Muscle layer of colon (tissue), 2 donors: Measurements from ENCODE around the gene REPIN1.

Experiments used
- H3K27ac ChIP-seq: one replicate; pipeline ENCODE4 v1.7.0; 2013; ENCODE audit warnings: low read depth, mild to moderate bottlenecking, low read length, moderate library complexity
- H3K27me3 ChIP-seq, 2 donors: one replicate each; pipeline ENCODE4 v1.7.0; 2013; ENCODE audit warnings: low read length in 2 of 2, mild to moderate bottlenecking in 2 of 2; ENCODE audit not compliant: insufficient read depth in 2 of 2, control insufficient read depth in 1 of 2
- H3K36me3 ChIP-seq: one replicate; pipeline ENCODE4 v1.7.0; 2013; ENCODE audit warnings: mild to moderate bottlenecking, low read length; ENCODE audit not compliant: insufficient read depth
- H3K4me1 ChIP-seq: one replicate; pipeline ENCODE4 v1.7.0; 2013; ENCODE audit warnings: mild to moderate bottlenecking, low read length; ENCODE audit not compliant: insufficient read depth
- H3K4me3 ChIP-seq, 2 donors: one replicate each; pipeline ENCODE4 v1.7.0; 2013; ENCODE audit warnings: low read length in 2 of 2, low read depth in 1 of 2, mild to moderate bottlenecking in 1 of 2, moderate library complexity in 1 of 2
- H3K9ac ChIP-seq: one replicate; pipeline ENCODE4 v1.7.0; 2013; ENCODE audit warnings: low read length
- H3K9me3 ChIP-seq: one replicate; pipeline ENCODE4 v1.7.0; 2013; ENCODE audit warnings: mild to moderate bottlenecking, low read length
- donor health status: abdominal sarcoma.
- donor health status: Adenocarcinoma of cecum.

The REPIN1 gene

DNA sequence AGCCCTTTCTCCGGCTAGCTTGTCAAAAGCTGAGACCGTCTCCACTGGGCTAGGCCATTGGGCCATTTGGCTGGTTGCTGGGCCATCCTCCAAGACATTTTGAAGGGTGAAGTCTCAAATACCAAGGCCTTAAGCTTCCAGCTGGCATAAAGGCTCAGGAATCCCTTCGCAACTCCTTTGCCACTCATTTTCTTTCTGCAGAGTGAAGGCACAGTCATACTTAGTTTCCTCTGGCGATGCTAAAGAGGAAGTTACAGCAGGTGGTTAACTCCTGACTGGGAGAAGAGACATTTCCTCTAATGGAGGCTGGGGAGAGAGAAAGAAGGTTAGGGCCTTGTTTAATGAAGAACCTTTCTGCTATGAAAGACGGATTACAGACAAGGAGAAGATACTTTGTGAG lies 4.8 kb upstream of the REPIN1 start:
- Histone ChIP-seq H3K4me3 (no peak overlapping the region), H3K36me3 (no peaks in the 10 kb centered on the region), H3K4me1 (peaks cover 6% of the 10 kb centered on the region), H3K27me3 (no peaks in the 10 kb centered on the region), H3K9me3 (no peaks in the 10 kb centered on the region), H3K9ac (no peak overlapping the region), H3K27ac (no peak overlapping the region)

DNA sequence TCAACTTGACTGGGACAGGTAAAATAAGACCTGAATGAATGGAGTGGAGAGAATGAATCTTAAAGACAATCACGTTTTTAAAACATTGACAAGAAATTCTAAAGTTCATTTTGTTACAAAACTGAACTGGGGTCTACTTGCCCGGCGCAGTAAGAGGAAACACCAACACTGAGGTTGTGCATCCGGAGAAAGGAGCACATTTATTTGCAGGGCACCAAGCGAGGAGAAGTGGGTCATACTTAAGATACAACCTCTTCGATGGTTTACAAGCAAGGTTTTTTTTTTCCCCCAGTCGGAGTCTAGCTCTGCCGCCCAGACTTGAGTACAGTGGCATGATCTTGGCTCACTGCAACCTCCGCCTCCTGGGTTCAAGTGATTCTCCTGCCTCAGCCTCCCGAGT lies 3.4 kb upstream of the REPIN1 start:
- H3K4me1 ChIP-seq, result peaks cover 15% of the 10 kb centered on the region
- H3K9me3 ChIP-seq, result no peaks in the 10 kb centered on the region
- no peak overlapping the region for H3K9ac ChIP-seq
- peaks cover 1% of the 10 kb centered on the region for H3K36me3 ChIP-seq
- H3K4me3 ChIP-seq, result no peak overlapping the region
- no peak overlapping the region for H3K27ac ChIP-seq
- H3K27me3 ChIP-seq, result no peaks in the 10 kb centered on the region

DNA sequence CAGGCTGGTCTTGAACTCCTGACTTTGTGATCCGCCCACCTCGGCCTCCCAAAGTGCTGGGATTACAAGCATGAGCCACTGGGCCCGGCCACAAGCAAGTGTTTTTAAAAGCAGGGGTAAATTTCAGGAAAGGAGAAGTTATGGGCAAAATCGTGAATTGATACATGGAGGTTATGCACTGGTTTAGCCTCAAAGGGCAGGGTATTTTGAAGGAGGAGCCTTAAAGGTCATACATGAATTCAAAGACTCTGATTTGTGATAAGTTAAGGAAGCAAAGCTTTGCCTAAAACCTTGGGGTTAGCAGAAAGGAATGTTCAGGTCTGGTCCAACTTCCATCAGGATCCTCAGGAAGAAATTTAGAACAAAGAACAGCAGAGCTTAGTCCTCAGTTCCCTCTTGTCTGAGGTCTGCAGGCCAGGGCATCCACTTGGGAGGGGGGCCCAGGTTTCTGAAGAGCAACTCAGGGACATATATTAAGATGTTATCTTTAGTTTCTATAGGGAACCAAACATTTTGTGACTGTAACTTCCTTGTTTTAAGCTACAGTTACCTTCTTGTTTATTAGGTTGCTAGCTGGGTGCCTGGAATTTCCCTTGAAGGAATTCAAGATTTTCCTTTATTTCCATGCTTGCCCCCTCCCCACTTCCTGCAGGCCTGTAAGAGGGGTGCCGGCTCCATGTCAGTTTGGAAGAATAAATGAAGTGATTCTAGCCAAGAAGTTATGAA lies 2.8 kb upstream of the REPIN1 start:
- no peak overlapping the region for H3K4me3 ChIP-seq
- H3K27me3 ChIP-seq, result no peaks in the 10 kb centered on the region
- H3K9ac ChIP-seq, result no peak overlapping the region
- no peaks in the 10 kb centered on the region for H3K9me3 ChIP-seq
- peaks cover 7% of the 10 kb centered on the region for H3K36me3 ChIP-seq
- no peak overlapping the region for H3K27ac ChIP-seq
- H3K4me1 ChIP-seq, result peaks cover 22% of the 10 kb centered on the region

DNA sequence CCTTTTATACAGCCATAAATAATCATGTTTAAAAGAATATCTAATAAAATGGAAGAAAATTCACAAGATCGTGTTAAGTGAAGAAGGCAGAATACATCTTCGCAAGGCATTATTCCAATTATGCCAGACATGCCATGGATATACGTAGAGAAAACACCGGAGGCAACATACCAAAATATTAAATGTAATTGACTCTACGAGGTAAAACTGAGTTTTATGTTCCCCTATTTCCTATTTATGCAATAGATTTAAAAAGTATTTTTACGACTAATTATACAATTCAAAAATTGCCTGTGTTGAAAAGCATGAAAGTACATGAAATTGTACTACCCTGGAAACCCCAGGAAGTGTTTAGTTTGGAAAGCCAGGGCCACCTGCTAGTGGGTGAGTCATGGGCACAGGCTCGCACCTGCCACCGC lies 936 bp upstream of the REPIN1 start:
- H3K36me3 ChIP-seq, result peaks cover 16% of the 10 kb centered on the region
- H3K27ac ChIP-seq, result peak overlapping the region; percentile 69
- H3K9me3 ChIP-seq, result no peaks in the 10 kb centered on the region
- H3K4me3 ChIP-seq, result peak overlapping the region; percentile 89 to 92
- peaks cover 18% of the 10 kb centered on the region for H3K4me1 ChIP-seq
- no peaks in the 10 kb centered on the region for H3K27me3 ChIP-seq
- H3K9ac ChIP-seq, result peak overlapping the region; percentile 94

DNA sequence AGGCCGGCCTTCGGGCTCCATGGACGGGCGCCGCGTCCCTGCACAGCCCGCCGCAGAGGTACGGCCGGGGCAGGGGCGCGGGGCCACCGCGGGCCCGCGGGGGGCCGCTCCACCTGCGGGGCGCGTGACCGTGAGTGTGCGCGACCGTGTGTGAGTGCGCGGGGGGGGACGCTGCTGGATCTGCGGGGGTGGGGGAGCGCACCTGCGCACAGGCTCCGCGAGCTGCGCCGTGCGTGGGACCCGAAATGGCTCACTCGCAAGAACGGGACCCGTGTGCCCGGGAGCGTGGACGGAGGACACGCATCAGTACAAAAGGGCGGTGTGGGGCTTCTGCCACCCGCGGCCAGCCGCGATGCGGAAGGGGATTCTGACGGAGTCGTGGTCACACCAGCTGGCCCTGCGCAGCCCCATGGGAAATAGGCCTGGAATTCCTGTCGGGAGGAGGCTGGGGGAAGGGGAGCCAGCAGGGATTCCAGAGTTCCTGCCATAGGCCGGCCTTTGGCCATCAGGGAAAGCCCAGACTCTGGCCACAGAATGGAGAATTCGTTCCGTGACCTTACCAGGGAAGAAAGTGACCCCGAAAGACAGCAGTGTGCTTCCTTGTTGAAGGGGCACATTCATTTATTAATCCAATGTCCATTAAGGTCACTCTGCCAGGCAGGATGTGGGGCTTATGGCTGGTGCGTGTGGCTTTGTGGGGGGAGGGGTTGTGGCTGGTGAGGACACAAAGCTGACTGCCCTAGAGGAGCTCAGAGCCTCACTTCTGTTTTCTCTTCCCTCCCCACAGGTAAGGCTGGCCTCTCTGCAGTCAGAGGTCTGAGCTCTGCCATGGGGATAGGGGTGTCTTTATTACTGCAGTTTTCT lies 494 bp downstream of the REPIN1 start:
- Histone ChIP-seq H3K9me3 (no peaks in the 10 kb centered on the region), H3K36me3 (peaks cover 28% of the 10 kb centered on the region), H3K4me1 (peaks cover 30% of the 10 kb centered on the region), H3K27ac (peak overlapping the region; percentile 69), H3K9ac (peak overlapping the region; percentile 94), H3K4me3 (peak overlapping the region; percentile 89 to 92), H3K27me3 (no peaks in the 10 kb centered on the region)

DNA sequence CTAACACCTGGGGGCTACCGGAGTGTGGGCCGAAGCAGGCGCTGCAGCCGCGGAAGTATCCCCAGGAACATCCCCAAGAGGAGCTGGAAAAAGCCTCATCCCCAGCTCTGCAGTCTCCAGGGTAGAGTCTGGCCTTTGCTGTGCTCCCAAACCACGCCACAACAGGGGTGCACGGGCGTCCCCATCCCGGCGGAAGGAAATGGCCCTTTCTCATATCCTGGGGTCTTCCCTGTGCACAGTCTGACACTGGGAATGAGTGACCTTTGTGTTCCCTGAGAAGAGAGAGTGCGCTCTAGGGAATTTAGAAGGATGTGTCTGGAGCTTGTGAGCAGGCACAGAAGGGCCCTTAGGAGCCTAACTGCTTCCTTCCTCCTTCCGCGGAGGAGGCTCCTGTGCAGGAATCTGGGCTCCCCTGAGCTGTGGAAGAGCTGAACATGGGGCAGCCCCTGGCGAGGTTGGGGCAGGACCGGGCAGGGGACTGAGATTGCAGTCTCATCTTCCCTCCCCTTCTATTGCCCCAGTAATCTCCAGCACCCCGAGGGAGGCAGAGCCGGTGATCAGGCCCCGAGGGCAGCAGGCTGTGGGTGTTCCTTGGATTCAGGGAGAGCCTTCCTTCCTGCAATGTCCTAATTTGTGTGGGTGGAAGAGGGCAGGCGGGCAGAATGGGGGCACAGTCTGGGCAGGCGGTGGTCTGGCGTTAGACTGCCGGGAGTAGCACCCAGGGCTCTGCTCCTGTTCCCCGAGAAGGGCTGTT lies 1.3 kb downstream of the REPIN1 start:
- H3K27ac ChIP-seq, result peak overlapping the region; percentile 69
- H3K4me1 ChIP-seq, result peaks cover 30% of the 10 kb centered on the region
- H3K27me3 ChIP-seq, result no peaks in the 10 kb centered on the region
- peaks cover 29% of the 10 kb centered on the region for H3K36me3 ChIP-seq
- peak overlapping the region; percentile 94 for H3K9ac ChIP-seq
- peak overlapping the region; percentile 89 to 92 for H3K4me3 ChIP-seq
- no peaks in the 10 kb centered on the region for H3K9me3 ChIP-seq

DNA sequence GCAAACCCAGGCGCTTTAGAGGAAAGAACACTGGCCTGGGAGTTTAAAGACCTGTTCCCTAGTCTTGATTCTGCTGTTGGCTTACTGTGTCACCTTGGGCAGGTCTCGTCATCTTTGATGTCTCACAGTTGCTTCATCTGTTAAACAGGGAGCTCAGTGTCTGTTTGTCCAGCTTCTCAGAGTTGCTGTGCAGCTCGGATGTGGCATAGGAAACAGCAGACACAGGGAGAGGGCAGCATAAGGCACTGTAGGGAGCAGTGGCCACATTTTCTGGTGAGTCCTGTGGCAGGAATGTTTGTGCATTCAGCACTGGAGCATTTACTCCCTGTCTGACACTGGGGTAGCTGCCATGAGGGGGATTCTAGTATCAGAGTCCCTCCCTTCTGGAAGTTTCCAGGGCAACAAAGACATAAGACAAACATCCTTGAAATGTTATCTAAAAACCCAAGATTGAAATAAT lies 2.0 kb downstream of the REPIN1 start:
- H3K9ac ChIP-seq, result no peak overlapping the region
- no peak overlapping the region for H3K27ac ChIP-seq
- H3K4me1 ChIP-seq, result peaks cover 30% of the 10 kb centered on the region
- no peak overlapping the region for H3K4me3 ChIP-seq
- H3K9me3 ChIP-seq, result no peaks in the 10 kb centered on the region
- H3K27me3 ChIP-seq, result no peaks in the 10 kb centered on the region
- H3K36me3 ChIP-seq, result peaks cover 29% of the 10 kb centered on the region

DNA sequence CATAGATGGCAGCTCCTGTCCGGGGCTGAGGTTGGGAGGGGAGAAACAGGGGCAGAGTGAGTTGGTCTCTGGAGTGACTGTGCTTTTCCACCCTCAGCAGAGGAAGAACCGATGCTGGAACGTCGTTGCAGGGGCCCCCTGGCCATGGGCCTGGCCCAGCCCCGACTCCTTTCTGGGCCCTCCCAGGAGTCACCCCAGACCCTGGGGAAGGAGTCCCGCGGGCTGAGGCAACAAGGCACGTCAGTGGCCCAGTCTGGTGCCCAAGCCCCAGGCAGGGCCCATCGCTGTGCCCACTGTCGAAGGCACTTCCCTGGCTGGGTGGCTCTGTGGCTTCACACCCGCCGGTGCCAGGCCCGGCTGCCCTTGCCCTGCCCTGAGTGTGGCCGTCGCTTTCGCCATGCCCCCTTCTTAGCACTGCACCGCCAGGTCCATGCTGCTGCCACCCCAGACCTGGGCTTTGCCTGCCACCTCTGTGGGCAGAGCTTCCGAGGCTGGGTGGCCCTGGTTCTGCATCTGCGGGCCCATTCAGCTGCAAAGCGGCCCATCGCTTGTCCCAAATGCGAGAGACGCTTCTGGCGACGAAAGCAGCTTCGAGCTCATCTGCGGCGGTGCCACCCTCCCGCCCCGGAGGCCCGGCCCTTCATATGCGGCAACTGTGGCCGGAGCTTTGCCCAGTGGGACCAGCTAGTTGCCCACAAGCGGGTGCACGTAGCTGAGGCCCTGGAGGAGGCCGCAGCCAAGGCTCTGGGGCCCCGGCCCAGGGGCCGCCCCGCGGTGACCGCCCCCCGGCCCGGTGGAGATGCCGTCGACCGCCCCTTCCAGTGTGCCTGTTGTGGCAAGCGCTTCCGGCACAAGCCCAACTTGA lies 2.7 kb downstream of the REPIN1 start:
- no peaks in the 10 kb centered on the region for H3K27me3 ChIP-seq
- H3K9ac ChIP-seq, result no peak overlapping the region
- peaks cover 30% of the 10 kb centered on the region for H3K4me1 ChIP-seq
- H3K4me3 ChIP-seq, result no peak overlapping the region
- H3K27ac ChIP-seq, result no peak overlapping the region
- H3K36me3 ChIP-seq, result peaks cover 29% of the 10 kb centered on the region
- no peaks in the 10 kb centered on the region for H3K9me3 ChIP-seq

DNA sequence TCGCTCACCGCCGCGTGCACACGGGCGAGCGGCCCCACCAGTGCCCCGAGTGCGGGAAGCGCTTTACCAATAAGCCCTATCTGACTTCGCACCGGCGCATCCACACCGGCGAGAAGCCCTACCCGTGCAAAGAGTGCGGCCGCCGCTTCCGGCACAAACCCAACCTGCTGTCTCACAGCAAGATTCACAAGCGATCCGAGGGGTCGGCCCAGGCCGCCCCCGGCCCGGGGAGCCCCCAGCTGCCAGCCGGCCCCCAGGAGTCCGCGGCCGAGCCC lies 3.3 kb downstream of the REPIN1 start:
- no peak overlapping the region for H3K4me3 ChIP-seq
- no peaks in the 10 kb centered on the region for H3K9me3 ChIP-seq
- H3K27me3 ChIP-seq, result no peaks in the 10 kb centered on the region
- no peak overlapping the region for H3K9ac ChIP-seq
- no peak overlapping the region for H3K27ac ChIP-seq
- peaks cover 29% of the 10 kb centered on the region for H3K36me3 ChIP-seq
- peaks cover 30% of the 10 kb centered on the region for H3K4me1 ChIP-seq

DNA sequence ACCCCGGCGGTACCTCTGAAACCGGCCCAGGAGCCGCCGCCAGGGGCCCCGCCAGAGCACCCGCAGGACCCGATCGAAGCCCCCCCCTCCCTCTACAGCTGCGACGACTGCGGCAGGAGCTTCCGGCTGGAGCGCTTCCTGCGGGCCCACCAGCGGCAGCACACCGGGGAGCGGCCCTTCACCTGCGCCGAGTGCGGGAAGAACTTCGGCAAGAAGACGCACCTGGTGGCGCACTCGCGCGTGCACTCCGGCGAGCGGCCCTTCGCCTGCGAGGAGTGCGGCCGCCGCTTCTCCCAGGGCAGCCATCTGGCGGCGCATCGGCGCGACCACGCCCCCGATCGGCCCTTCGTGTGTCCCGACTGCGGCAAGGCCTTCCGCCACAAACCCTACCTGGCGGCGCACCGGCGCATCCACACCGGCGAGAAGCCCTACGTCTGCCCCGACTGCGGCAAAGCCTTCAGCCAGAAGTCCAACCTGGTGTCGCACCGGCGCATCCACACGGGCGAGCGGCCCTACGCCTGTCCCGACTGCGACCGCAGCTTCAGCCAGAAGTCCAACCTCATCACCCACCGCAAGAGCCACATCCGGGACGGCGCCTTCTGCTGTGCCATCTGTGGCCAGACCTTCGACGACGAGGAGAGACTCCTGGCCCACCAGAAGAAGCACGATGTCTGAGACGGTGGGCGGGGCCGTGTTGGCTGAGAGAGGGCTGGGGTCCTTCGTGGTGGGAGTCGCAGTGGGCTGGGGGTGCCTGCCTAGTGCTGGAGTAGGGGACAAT lies 3.8 kb downstream of the REPIN1 start:
- Histone ChIP-seq H3K9ac (no peak overlapping the region), H3K9me3 (no peaks in the 10 kb centered on the region), H3K4me3 (no peak overlapping the region), H3K27me3 (no peaks in the 10 kb centered on the region), H3K27ac (no peak overlapping the region), H3K36me3 (peaks cover 29% of the 10 kb centered on the region), H3K4me1 (peaks cover 30% of the 10 kb centered on the region)
